GM12864 (cell line): Measurements from ENCODE around the gene PDE8A.

Experiments used
- DNase-seq: peaks from one replicate; pipeline ENCODE4 v3.0.0-alpha.2; 2011; ENCODE audit warnings: low read depth
- H3K4me3 ChIP-seq: 2 replicates; pipeline ENCODE4 v1.5.1; 2011; ENCODE audit warnings: mild to moderate bottlenecking, low read depth, low read length, control low read depth
- TF ChIP-seq, protein P1 (sequence below): IDR thresholded peaks from 2 replicates; pipeline ENCODE4 v1.5.1; 2011; ENCODE audit warnings: low read depth, mild to moderate bottlenecking, moderate library complexity, low read length, control low read depth, inconsistent platforms; ENCODE audit errors: missing control alignments

PDE8A gene

DNA sequence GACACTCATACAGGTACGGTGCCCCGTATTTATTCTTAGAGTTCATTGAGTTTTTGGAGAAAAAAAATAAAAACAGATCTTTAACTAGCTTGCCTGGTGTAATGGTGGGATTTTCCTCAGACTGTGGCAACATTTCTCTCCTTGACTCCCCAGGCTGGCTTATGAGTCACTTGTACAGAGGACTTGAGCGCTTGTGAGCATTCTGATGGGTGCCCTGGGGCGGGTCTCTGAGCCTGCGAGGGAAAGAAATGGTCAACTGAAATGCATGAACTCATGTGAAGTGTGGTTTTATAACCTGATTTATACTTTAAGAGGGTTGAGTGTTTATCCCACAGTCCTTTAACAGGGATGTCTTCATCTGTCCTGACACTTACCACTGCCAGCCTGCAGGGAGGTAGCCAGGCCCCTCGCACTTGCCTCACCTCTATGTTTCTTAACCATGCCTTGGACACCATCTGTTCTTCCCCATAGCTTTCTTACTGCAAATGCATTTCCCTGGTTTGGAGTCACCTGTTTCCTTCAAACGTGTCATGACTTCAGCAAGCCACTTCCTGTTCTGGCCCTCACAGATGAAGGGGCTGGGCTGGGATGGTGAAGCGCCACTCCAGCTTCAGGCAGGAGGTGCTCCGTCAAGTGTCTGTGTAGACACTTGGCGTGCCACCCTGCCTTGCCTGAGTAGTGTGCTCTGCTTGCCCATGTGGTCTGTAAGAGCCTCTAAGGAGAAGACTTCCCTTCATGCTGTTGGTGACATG, 118.7 kb downstream of the PDE8A start:
- DNase-seq = no peak
- no peak overlapping the region for H3K4me3 ChIP-seq
- TF ChIP-seq, protein P1, sequence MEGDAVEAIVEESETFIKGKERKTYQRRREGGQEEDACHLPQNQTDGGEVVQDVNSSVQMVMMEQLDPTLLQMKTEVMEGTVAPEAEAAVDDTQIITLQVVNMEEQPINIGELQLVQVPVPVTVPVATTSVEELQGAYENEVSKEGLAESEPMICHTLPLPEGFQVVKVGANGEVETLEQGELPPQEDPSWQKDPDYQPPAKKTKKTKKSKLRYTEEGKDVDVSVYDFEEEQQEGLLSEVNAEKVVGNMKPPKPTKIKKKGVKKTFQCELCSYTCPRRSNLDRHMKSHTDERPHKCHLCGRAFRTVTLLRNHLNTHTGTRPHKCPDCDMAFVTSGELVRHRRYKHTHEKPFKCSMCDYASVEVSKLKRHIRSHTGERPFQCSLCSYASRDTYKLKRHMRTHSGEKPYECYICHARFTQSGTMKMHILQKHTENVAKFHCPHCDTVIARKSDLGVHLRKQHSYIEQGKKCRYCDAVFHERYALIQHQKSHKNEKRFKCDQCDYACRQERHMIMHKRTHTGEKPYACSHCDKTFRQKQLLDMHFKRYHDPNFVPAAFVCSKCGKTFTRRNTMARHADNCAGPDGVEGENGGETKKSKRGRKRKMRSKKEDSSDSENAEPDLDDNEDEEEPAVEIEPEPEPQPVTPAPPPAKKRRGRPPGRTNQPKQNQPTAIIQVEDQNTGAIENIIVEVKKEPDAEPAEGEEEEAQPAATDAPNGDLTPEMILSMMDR = no peak

DNA sequence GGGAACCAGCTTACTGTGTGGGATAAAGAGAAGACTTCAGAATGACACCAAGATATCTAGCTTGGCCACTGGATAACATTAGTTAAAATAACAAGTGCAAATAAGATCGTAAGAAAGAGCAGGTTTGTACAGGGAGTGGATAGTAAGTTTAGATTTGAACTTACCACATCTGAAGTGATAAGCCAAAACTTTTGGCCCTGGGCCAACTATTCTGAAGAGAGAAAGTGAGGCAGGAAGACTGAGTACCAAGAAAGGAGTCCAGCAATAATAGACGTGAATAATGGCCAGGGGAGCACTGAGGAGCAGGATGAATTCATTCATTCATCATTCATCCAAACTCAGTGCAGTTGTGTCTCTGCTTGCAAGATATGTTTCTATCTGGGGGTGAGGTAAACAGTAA, 122.9 kb downstream of the PDE8A start:
- TF ChIP-seq, protein P1 = no peak
- H3K4me3 ChIP-seq = no peak overlapping the region
- DNase-seq = no peak

DNA sequence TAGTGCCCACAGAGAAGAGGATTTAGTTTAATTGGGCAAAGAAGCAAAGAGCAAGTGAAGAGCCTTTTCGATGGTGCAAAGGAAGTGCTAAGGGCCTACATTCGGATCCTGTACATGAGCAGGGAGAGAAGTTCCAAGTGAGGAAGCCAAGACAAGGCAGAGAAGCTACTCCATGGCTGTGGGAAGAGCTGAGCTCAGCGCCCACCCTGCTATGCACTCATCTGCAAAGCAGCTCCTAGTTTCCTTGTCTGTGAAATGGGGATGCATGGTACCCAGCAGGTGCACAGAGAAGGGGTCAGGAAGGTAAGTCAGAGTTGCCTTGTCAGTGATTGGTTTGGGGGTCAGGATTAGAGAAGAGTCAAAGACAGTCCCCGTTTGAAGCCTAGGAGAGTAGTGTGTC, 126.5 kb downstream of the PDE8A start:
- no peak overlapping the region for H3K4me3 ChIP-seq
- TF ChIP-seq, protein P1 = no peak
- DNase-seq = no peak

DNA sequence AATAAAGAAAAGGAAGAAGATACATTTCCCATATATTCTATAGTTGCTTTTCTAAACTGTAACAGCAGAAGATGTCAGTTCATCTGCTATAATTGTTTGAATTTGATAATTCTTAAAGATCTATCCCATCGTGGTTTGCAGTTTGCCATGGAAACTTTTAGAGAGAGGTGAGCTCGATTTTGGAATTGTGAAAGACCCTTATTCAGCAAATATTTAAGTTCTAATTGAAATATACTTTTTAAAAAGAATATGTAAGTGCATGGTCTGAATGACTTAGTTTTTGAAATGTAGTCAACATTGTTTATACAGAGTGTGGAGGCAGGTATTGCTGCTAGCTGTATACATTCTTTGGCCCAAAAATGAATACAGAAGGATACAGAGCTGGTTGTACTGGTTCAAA, 127.7 kb downstream of the PDE8A start:
- TF ChIP-seq, protein P1 = no peak
- no peak for DNase-seq
- H3K4me3 ChIP-seq = no peak overlapping the region

DNA sequence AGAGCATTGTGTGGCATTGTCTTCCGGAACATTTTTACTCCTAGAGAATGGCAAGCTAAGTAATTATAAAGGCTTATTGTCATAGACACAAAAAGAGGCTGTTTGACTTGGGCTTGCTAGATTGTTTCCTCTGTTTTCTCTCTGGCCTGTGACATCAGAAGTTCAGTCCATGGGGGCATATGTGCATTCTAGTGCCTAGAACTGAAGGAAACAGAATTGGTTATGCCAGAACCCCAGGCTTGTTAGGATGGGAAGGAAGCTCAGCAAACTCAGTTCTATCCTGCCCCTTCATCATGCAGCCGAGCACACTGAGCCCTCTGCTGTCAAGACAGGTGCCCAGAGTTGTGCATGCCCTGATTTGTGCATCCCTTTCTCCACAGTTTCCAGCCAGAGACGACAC, 131.3 kb downstream of the PDE8A start:
- H3K4me3 ChIP-seq = no peak overlapping the region
- TF ChIP-seq, protein P1 = no peak
- DNase-seq = no peak

DNA sequence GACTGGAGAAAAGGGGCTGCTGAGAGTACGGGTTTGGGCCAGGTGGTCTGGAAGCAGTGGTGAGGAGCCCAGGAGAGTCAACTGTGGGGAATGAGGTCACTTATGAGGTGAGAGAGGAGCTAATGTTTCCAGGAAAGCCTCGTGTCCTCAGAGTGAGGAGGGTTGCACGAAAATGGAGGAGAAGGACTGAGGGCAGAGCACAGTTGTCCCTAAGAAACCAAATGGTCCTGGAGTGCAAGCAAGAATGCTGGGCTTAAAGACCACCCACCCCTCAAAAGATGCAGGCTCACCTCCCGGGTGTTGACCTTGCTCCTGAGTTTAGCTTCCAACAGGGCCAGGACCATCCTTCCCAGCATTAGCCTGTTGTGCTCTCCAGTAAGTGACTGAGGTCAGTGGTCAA, 133.2 kb downstream of the PDE8A start:
- H3K4me3 ChIP-seq = no peak overlapping the region
- TF ChIP-seq, protein P1 = no peak

DNA sequence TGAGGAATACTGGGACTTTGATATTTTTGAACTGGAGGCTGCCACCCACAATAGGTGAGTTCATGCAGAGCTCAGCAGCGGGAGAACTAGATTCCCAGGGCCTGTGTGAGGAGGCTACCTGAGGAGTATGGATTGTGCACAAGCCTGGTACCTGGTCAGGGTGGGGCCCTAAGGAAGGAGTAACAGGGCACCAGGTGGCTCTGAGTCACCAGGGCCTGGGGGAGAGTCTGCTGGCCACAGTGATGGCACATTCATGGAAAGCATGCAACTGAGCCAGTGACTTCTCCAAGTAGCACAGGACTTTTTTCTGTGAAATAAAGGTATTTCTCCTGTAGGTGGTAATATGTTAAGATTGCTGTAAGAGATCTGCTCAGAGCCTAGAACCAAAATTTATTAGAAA, 134.4 kb downstream of the PDE8A start:
- H3K4me3 ChIP-seq = no peak overlapping the region
- TF ChIP-seq, protein P1 = no peak
- DNase-seq = no peak

More for the DNA sequence above, 133.2 kb downstream of the PDE8A start:
- DNase-seq = no peak
